ENCODE measurements around the gene TMCC1. TPM values are rescaled to one million over a fixed set of nuclear protein-coding genes. Genes with fewer than 3 reads are reported as not detected.

TMCC1 gene
- total RNA-seq, 2 donors from 2014 or later = 20.0 to 21.7 TPM

- H3K4me3 ChIP-seq = no peak overlapping the region
- TF ChIP-seq, protein P1, sequence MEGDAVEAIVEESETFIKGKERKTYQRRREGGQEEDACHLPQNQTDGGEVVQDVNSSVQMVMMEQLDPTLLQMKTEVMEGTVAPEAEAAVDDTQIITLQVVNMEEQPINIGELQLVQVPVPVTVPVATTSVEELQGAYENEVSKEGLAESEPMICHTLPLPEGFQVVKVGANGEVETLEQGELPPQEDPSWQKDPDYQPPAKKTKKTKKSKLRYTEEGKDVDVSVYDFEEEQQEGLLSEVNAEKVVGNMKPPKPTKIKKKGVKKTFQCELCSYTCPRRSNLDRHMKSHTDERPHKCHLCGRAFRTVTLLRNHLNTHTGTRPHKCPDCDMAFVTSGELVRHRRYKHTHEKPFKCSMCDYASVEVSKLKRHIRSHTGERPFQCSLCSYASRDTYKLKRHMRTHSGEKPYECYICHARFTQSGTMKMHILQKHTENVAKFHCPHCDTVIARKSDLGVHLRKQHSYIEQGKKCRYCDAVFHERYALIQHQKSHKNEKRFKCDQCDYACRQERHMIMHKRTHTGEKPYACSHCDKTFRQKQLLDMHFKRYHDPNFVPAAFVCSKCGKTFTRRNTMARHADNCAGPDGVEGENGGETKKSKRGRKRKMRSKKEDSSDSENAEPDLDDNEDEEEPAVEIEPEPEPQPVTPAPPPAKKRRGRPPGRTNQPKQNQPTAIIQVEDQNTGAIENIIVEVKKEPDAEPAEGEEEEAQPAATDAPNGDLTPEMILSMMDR (IDR thresholded peaks at IDR 0.05) = no peak
- peaks cover 0 to 47% of the 10 kb centered on the region in 2 donors for H3K9me3 ChIP-seq
- H3K4me1 ChIP-seq = no peaks in the 10 kb centered on the region
- no peak overlapping the region for H3K27ac ChIP-seq
- H3K36me3 ChIP-seq = no peaks in the 10 kb centered on the region
- DNase-seq (ENCODE audit: low spot score) = no peak
- no peaks in the 10 kb centered on the region for H3K27me3 ChIP-seq
Measured at GRCh38 chr3:129927072-129927471, 33.6 kb upstream of the TMCC1 start.

- H3K9me3 ChIP-seq = peaks cover 9 to 42% of the 10 kb centered on the region in 2 donors
Measured at GRCh38 chr3:129919806-129920205, 26.3 kb upstream of the TMCC1 start.

GRCh38 chr3:129919357-129919756 lies 25.8 kb upstream of the TMCC1 start:
- Histone ChIP-seq H3K4me3 (no peak overlapping the region), H3K27me3 (no peaks in the 10 kb centered on the region), H3K9me3 (peaks cover 9 to 41% of the 10 kb centered on the region in 2 donors), H3K36me3 (no peaks in the 10 kb centered on the region), H3K4me1 (no peaks in the 10 kb centered on the region), H3K27ac (no peak overlapping the region)
- TF ChIP-seq, protein P1 (IDR thresholded peaks at IDR 0.05) = no peak
- DNase-seq (ENCODE audit: low spot score) = no peak

More at GRCh38 chr3:129919806-129920205, 26.3 kb upstream of the TMCC1 start:
- DNase-seq (ENCODE audit: low spot score) = no peak
- H3K36me3 ChIP-seq = no peaks in the 10 kb centered on the region
- no peak overlapping the region for H3K4me3 ChIP-seq
- TF ChIP-seq, protein P1 (IDR thresholded peaks at IDR 0.05) = no peak
- no peak overlapping the region for H3K27ac ChIP-seq
- no peaks in the 10 kb centered on the region for H3K4me1 ChIP-seq
- H3K27me3 ChIP-seq = no peaks in the 10 kb centered on the region

GRCh38 chr3:129918461-129918860 lies 24.9 kb upstream of the TMCC1 start:
- no peak for DNase-seq (ENCODE audit: low spot score)
- Histone ChIP-seq H3K36me3 (no peaks in the 10 kb centered on the region), H3K4me1 (no peaks in the 10 kb centered on the region), H3K9me3 (peaks cover 9 to 32% of the 10 kb centered on the region in 2 donors), H3K4me3 (no peak overlapping the region), H3K27me3 (no peaks in the 10 kb centered on the region), H3K27ac (no peak overlapping the region)
- TF ChIP-seq, protein P1 (IDR thresholded peaks at IDR 0.05) = no peak

DNA sequence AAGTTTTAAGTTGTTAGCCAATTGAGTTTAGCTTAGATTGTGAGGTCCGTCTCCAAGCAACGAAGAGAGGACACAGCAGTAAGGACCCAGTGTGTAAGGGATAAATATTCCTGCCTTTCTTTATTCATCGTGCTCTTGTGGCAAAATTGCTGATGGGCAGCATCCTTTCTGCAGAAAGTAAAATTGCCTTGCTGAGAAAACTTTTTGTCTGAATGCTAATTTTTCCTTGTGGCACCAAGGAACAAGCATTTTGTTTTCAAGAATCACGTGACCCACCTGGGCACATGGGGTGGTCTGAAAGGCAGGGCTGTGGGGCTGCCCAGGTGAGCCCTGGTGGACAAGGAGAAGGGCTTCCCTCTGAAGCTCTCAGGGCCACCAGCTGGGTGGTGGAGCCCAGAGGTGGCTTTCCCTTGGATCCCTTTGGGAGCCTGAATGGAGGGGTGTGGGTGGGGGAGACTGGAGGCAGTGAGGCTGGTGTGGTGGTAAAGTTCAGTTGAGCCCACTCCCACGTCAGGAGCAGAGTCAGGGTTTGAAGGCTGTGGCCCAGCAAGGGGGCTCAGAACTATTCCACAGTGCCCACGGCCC lies 24.0 kb upstream of the TMCC1 start:
- Histone ChIP-seq H3K9me3 (peaks cover 9 to 30% of the 10 kb centered on the region in 2 donors), H3K4me3 (no peak overlapping the region), H3K4me1 (no peaks in the 10 kb centered on the region), H3K27ac (no peak overlapping the region), H3K36me3 (no peaks in the 10 kb centered on the region), H3K27me3 (no peaks in the 10 kb centered on the region)
- no peak for DNase-seq (ENCODE audit: low spot score)
- TF ChIP-seq, protein P1 (IDR thresholded peaks at IDR 0.05) = no peak

GRCh38 chr3:129913618-129914017 lies 20.1 kb upstream of the TMCC1 start:
- Histone ChIP-seq H3K4me3 (no peak overlapping the region), H3K36me3 (no peaks in the 10 kb centered on the region), H3K27ac (no peak overlapping the region), H3K9me3 (peaks cover 9 to 26% of the 10 kb centered on the region in 2 donors), H3K4me1 (no peaks in the 10 kb centered on the region), H3K27me3 (no peaks in the 10 kb centered on the region)
- TF ChIP-seq, protein P1 (IDR thresholded peaks at IDR 0.05) = no peak
- DNase-seq (ENCODE audit: low spot score) = no peak
